HT1080 (cell line): ENCODE results near the gene BACH2. TPM values are rescaled to one million over a fixed set of nuclear protein-coding genes. Genes with fewer than 3 reads are reported as not detected.

ENCODE experiments used
- DNase-seq: peaks from one replicate; pipeline ENCODE4 v3.0.0-alpha.2; 2015; ENCODE audit warnings: low read depth
- total RNA-seq: library from RNA; depleted of rRNA; stranded (reverse); fragments of >200 nt; shearing (Covaris generic); gene quantifications from 2 replicates; pipeline ENCODE4 v1.2.3, GENCODE V29; 2014

Gene BACH2
- total RNA-seq, 1 experiment from 2014 or later, result 0.87 TPM

- DNase-seq, result no peak
These were observed 58.0 kb downstream of the BACH2 start for GRCh38 chr6:90238496-90239266.

- no peak for DNase-seq
These were observed 59.2 kb downstream of the BACH2 start for GRCh38 chr6:90237350-90237990.

GRCh38 chr6:90233994-90234393, 62.6 kb downstream of the BACH2 start:
- DNase-seq, result no peak

GRCh38 chr6:90233213-90233612, 63.4 kb downstream of the BACH2 start:
- DNase-seq, result no peak

- DNase-seq, result no peak
These were observed 64.8 kb downstream of the BACH2 start for GRCh38 chr6:90231798-90232197.

- DNase-seq, result no peak
These were observed 65.3 kb downstream of the BACH2 start for GRCh38 chr6:90231308-90231707.

- DNase-seq, result no peak
These were observed 66.0 kb downstream of the BACH2 start for GRCh38 chr6:90230548-90231215.

GRCh38 chr6:90229331-90230010, 67.2 kb downstream of the BACH2 start:
- no peak for DNase-seq

- DNase-seq, result no peak
These were observed 69.0 kb downstream of the BACH2 start for GRCh38 chr6:90227673-90228072.

GRCh38 chr6:90227213-90227612, 69.4 kb downstream of the BACH2 start:
- no peak for DNase-seq

- DNase-seq, result peak; percentile 11
These were observed 70.4 kb downstream of the BACH2 start for GRCh38 chr6:90226257-90226656.

GRCh38 chr6:90224196-90224595, 72.4 kb downstream of the BACH2 start:
- DNase-seq, result no peak

- DNase-seq, result peak; percentile 90
These were observed 73.9 kb downstream of the BACH2 start for GRCh38 chr6:90222724-90223198.

GRCh38 chr6:90222008-90222407, 74.6 kb downstream of the BACH2 start:
- no peak for DNase-seq

- no peak for DNase-seq
These were observed 75.2 kb downstream of the BACH2 start for GRCh38 chr6:90221403-90221802.

- no peak for DNase-seq
These were observed 76.4 kb downstream of the BACH2 start for GRCh38 chr6:90220273-90220672.

- DNase-seq, result peak; percentile 45
These were observed 77.2 kb downstream of the BACH2 start for GRCh38 chr6:90219209-90219985.

- DNase-seq, result no peak
These were observed 77.8 kb downstream of the BACH2 start for GRCh38 chr6:90218959-90219208.

GRCh38 chr6:90217506-90218127, 79.0 kb downstream of the BACH2 start:
- no peak for DNase-seq

- DNase-seq, result peak; percentile 29
These were observed 80.3 kb downstream of the BACH2 start for GRCh38 chr6:90216072-90216977.
